ENCODE results near the gene L1CAM. TPM values are rescaled to one million over a fixed set of nuclear protein-coding genes. Genes with fewer than 3 reads are reported as not detected.

Gene L1CAM
- total and polyA plus RNA-seq, 9 of the 15 experiments (the other 6 are each of a cell fraction or from before 2014, with no cell fraction given): 0.09 to 0.86 (median 0.26) TPM; not detected in 3

DNA sequence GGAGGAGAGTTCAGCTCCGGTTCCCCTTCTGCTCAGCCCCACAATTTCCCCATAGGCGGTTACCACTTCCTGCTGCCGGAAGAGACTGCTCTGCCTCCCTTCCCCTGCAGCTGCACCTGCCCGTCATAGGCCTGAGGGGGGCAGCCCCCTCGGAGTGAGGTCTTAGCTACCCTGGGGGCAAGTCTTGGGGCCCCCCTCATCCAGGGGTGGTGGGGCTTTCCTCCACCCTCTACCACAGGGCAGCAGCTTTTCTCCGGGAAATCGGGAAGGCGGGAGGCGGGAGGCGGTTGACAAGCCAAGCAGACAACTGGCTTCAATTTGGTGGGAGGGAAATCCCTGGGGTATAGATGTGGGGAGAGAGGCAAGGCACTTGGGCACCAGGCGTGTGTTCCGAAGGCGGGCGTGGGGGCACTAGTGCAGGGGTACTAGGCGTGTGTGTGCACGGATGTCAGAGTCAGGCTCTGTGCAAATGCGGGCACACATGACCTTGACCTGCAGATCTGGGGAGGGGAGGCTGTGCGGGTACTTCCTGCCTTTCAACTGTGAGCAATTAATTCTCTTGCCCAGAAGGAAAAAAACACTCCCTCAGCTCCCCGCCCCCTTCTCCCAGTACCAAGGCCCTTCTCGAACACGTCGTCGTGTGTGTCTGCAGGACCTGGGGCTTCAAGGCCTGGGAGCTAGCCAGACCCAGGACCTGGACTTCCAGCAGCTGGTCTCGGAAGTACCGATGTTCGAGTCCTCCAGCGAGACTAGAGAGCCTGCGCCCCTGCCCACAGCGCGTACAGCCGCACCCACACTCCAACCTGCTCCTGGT, 41.1 kb upstream of the L1CAM start (continued):
- TF ChIP-seq, protein P1, sequence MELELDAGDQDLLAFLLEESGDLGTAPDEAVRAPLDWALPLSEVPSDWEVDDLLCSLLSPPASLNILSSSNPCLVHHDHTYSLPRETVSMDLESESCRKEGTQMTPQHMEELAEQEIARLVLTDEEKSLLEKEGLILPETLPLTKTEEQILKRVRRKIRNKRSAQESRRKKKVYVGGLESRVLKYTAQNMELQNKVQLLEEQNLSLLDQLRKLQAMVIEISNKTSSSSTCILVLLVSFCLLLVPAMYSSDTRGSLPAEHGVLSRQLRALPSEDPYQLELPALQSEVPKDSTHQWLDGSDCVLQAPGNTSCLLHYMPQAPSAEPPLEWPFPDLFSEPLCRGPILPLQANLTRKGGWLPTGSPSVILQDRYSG (tag; conservative IDR thresholded peaks at IDR 0.05; ENCODE audit: low read depth): no peak
- TF ChIP-seq SMARCA4 (IDR thresholded peaks at IDR 0.05) (0 out of 2 replicates have a peak, but pooled peaks have one; percentile 51), ZNF146 (CRISPR knock-in tag; IDR thresholded peaks at IDR 0.05; ENCODE audit: unreplicated experiment) (no peak), ZNF707 (CRISPR knock-in tag; conservative IDR thresholded peaks at IDR 0.05) (no peak), TAF9B (IDR thresholded peaks at IDR 0.05; ENCODE audit: partially characterized antibody) (peak; percentile 20), NFYB (IDR thresholded peaks at IDR 0.05; ENCODE audit: extremely low read depth, insufficient read length) (no peak), GABPA (tag; conservative IDR thresholded peaks at IDR 0.05; ENCODE audit: low read depth) (peak; percentile 82), EP400 (IDR thresholded peaks at IDR 0.05) (peak; percentile 42; the same call in 1 of the 2 replicates), ESRRA (IDR thresholded peaks at IDR 0.05; ENCODE audit: borderline replicate concordance, low read depth) (peak; percentile 65), BHLHE40 (IDR thresholded peaks at IDR 0.05; ENCODE audit: low read length) (no peak), HDAC8 (tag; IDR thresholded peaks at IDR 0.05) (no peak), CBX3 (IDR thresholded peaks at IDR 0.05; ENCODE audit: borderline replicate concordance in 1 of 2, low read length in 2 of 2) (no peak)
- TF ChIP-seq, protein P2, sequence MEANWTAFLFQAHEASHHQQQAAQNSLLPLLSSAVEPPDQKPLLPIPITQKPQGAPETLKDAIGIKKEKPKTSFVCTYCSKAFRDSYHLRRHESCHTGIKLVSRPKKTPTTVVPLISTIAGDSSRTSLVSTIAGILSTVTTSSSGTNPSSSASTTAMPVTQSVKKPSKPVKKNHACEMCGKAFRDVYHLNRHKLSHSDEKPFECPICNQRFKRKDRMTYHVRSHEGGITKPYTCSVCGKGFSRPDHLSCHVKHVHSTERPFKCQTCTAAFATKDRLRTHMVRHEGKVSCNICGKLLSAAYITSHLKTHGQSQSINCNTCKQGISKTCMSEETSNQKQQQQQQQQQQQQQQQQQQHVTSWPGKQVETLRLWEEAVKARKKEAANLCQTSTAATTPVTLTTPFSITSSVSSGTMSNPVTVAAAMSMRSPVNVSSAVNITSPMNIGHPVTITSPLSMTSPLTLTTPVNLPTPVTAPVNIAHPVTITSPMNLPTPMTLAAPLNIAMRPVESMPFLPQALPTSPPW (CRISPR knock-in tag; IDR thresholded peaks at IDR 0.05): peak; percentile 66
- TF ChIP-seq, protein P3, sequence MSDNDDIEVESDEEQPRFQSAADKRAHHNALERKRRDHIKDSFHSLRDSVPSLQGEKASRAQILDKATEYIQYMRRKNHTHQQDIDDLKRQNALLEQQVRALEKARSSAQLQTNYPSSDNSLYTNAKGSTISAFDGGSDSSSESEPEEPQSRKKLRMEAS (CRISPR knock-in tag; IDR thresholded peaks at IDR 0.05): no peak; the same call in 1 of the 2 replicates
- TF ChIP-seq, protein P4, sequence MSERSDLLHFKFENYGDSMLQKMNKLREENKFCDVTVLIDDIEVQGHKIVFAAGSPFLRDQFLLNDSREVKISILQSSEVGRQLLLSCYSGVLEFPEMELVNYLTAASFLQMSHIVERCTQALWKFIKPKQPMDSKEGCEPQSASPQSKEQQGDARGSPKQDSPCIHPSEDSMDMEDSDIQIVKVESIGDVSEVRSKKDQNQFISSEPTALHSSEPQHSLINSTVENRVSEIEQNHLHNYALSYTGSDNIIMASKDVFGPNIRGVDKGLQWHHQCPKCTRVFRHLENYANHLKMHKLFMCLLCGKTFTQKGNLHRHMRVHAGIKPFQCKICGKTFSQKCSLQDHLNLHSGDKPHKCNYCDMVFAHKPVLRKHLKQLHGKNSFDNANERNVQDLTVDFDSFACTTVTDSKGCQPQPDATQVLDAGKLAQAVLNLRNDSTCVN (CRISPR knock-in tag; IDR thresholded peaks at IDR 0.05): no peak
- TF ChIP-seq, protein P5, sequence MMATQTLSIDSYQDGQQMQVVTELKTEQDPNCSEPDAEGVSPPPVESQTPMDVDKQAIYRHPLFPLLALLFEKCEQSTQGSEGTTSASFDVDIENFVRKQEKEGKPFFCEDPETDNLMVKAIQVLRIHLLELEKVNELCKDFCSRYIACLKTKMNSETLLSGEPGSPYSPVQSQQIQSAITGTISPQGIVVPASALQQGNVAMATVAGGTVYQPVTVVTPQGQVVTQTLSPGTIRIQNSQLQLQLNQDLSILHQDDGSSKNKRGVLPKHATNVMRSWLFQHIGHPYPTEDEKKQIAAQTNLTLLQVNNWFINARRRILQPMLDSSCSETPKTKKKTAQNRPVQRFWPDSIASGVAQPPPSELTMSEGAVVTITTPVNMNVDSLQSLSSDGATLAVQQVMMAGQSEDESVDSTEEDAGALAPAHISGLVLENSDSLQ (IDR thresholded peaks at IDR 0.05): peak; percentile 79
- TF ChIP-seq, protein P6, sequence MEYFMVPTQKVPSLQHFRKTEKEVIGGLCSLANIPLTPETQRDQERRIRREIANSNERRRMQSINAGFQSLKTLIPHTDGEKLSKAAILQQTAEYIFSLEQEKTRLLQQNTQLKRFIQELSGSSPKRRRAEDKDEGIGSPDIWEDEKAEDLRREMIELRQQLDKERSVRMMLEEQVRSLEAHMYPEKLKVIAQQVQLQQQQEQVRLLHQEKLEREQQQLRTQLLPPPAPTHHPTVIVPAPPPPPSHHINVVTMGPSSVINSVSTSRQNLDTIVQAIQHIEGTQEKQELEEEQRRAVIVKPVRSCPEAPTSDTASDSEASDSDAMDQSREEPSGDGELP (CRISPR knock-in tag; IDR thresholded peaks at IDR 0.05; ENCODE audit: borderline replicate concordance): peak; percentile 80
- TF ChIP-seq, protein P7, sequence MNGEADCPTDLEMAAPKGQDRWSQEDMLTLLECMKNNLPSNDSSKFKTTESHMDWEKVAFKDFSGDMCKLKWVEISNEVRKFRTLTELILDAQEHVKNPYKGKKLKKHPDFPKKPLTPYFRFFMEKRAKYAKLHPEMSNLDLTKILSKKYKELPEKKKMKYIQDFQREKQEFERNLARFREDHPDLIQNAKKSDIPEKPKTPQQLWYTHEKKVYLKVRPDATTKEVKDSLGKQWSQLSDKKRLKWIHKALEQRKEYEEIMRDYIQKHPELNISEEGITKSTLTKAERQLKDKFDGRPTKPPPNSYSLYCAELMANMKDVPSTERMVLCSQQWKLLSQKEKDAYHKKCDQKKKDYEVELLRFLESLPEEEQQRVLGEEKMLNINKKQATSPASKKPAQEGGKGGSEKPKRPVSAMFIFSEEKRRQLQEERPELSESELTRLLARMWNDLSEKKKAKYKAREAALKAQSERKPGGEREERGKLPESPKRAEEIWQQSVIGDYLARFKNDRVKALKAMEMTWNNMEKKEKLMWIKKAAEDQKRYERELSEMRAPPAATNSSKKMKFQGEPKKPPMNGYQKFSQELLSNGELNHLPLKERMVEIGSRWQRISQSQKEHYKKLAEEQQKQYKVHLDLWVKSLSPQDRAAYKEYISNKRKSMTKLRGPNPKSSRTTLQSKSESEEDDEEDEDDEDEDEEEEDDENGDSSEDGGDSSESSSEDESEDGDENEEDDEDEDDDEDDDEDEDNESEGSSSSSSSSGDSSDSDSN (IDR thresholded peaks at IDR 0.05; ENCODE audit: borderline replicate concordance in 1 of 2, low read depth in 2 of 2, low read length in 2 of 2): no peak

All from K562 (cell line).